MM.1S (cell line): ENCODE results near the gene PLEKHG5.

Experiments used
- DNase-seq: peaks from one replicate; pipeline ENCODE4 v3.0.0-alpha.2; 2015
- H2AFZ ChIP-seq: fragments of 300-600 bp; sonication (generic); 2 replicates; pipeline ENCODE4 v1.6.0; 2016; ENCODE audit warnings: antibody characterized with exemption, low read length
- H3F3A ChIP-seq: fragments of 300-600 bp; sonication (generic); 2 replicates; pipeline ENCODE4 v1.6.1; 2016; ENCODE audit warnings: mild to moderate bottlenecking, antibody characterized with exemption, low read length, moderate library complexity, mixed read lengths; ENCODE audit not compliant: insufficient read depth
- H3K27ac ChIP-seq: fragments of 300-600 bp; sonication (generic); 2 replicates; pipeline ENCODE4 v1.5.1; 2016; ENCODE audit warnings: mild to moderate bottlenecking, low read length
- H3K27me3 ChIP-seq: fragments of 300-600 bp; sonication (generic); replicated peaks from 2 replicates; pipeline ENCODE4 v1.6.0; 2016; ENCODE audit warnings: low read length; ENCODE audit not compliant: insufficient read depth
- H3K36me3 ChIP-seq: fragments of 300-600 bp; sonication (generic); replicated peaks from 2 replicates; pipeline ENCODE4 v1.6.1; 2016; ENCODE audit warnings: mild to moderate bottlenecking, low read length, mixed read lengths; ENCODE audit not compliant: insufficient read depth
- H3K4me1 ChIP-seq: fragments of 300-600 bp; sonication (generic); 2 replicates; pipeline ENCODE4 v1.6.1; 2016; ENCODE audit warnings: low read length, mixed read lengths
- H3K4me2 ChIP-seq: fragments of 300-600 bp; sonication (generic); 2 replicates; pipeline ENCODE4 v1.6.0; 2016; ENCODE audit warnings: low read depth, low read length
- H3K4me3 ChIP-seq: fragments of 300-600 bp; sonication (generic); 2 replicates; pipeline ENCODE4 v1.5.1; 2016; ENCODE audit warnings: low read length, mixed read lengths
- H3K79me2 ChIP-seq: fragments of 300-600 bp; sonication (generic); 2 replicates; pipeline ENCODE4 v1.6.1; 2016; ENCODE audit warnings: mixed run types, low read length, mixed read lengths
- H3K9ac ChIP-seq: fragments of 300-600 bp; sonication (generic); 2 replicates; pipeline ENCODE4 v1.6.1; 2016; ENCODE audit warnings: low read length, mixed read lengths
- H3K9me2 ChIP-seq: fragments of 300-600 bp; sonication (generic); replicated peaks from 2 replicates; pipeline ENCODE4 v1.6.1; 2016; ENCODE audit warnings: mild to moderate bottlenecking, low read length, mixed read lengths; ENCODE audit not compliant: insufficient read depth
- H3K9me3 ChIP-seq: fragments of 300-600 bp; sonication (generic); replicated peaks from 2 replicates; pipeline ENCODE4 v1.6.1; 2016; ENCODE audit warnings: mild to moderate bottlenecking, low read length, mixed read lengths; ENCODE audit not compliant: insufficient read depth
- H4K20me1 ChIP-seq: fragments of 300-600 bp; sonication (generic); 2 replicates; pipeline ENCODE4 v1.6.1; 2016; ENCODE audit warnings: mild to moderate bottlenecking, low read length, moderate library complexity, mixed read lengths; ENCODE audit not compliant: insufficient read depth
- EZH2 ChIP-seq: fragments of 300-600 bp; sonication (generic); optimal IDR thresholded peaks from 2 replicates; pipeline ENCODE3; 2017; ENCODE audit warnings: low read depth, mild to moderate bottlenecking, antibody characterized with exemption, low read length, mixed read lengths
- EZH2phosphoT487 ChIP-seq: fragments of 300-600 bp; sonication (generic); IDR thresholded peaks from 2 replicates; pipeline ENCODE4 v1.6.1; 2018; ENCODE audit warnings: antibody characterized with exemption, low read length
- TF ChIP-seq, protein P1 (sequence below): fragments of 300-600 bp; sonication (generic); IDR thresholded peaks from 2 replicates; pipeline ENCODE4 v1.5.1; 2016; ENCODE audit warnings: antibody characterized with exemption, low read length, mixed read lengths

Gene PLEKHG5

DNA sequence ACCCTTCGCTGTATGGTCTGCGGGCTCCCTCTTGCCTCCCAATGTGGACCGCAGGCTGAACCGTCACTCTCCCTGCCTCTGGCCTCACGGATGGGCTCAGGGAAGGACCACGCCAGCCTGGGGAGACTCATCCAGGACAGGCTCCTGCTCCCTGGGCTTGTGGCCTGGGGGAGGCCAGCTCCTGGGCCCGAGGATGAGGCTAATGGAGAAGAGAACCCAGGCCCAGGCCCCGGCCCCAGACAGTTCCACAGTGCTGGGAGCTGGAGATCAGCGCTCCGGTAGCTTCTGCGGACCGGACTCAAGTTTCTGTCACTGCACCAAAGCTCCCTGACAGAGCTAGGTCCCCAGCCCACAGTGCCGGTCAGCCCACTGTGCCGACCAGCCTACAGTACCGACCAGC, 13.4 kb upstream of the PLEKHG5 start:
- no peak overlapping the region for H3K9ac ChIP-seq
- TF ChIP-seq, protein P1, sequence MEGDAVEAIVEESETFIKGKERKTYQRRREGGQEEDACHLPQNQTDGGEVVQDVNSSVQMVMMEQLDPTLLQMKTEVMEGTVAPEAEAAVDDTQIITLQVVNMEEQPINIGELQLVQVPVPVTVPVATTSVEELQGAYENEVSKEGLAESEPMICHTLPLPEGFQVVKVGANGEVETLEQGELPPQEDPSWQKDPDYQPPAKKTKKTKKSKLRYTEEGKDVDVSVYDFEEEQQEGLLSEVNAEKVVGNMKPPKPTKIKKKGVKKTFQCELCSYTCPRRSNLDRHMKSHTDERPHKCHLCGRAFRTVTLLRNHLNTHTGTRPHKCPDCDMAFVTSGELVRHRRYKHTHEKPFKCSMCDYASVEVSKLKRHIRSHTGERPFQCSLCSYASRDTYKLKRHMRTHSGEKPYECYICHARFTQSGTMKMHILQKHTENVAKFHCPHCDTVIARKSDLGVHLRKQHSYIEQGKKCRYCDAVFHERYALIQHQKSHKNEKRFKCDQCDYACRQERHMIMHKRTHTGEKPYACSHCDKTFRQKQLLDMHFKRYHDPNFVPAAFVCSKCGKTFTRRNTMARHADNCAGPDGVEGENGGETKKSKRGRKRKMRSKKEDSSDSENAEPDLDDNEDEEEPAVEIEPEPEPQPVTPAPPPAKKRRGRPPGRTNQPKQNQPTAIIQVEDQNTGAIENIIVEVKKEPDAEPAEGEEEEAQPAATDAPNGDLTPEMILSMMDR = no peak
- TF ChIP-seq EZH2 (no peak), EZH2phosphoT487 (no peak)
- no peak for DNase-seq
- H3K4me3 ChIP-seq = no peak overlapping the region
- no peaks in the 10 kb centered on the region for H3K36me3 ChIP-seq
- no peak overlapping the region for H3K27ac ChIP-seq
- peaks cover 97% of the 10 kb centered on the region for H3K27me3 ChIP-seq
- H3F3A ChIP-seq = no peaks in the 10 kb centered on the region
- H4K20me1 ChIP-seq = no peaks in the 10 kb centered on the region
- no peaks in the 10 kb centered on the region for H3K9me2 ChIP-seq
- H3K9me3 ChIP-seq = no peaks in the 10 kb centered on the region
- H3K79me2 ChIP-seq = no peaks in the 10 kb centered on the region
- H3K4me1 ChIP-seq = no peaks in the 10 kb centered on the region
- H3K4me2 ChIP-seq = no peak overlapping the region
- no peak overlapping the region for H2AFZ ChIP-seq

DNA sequence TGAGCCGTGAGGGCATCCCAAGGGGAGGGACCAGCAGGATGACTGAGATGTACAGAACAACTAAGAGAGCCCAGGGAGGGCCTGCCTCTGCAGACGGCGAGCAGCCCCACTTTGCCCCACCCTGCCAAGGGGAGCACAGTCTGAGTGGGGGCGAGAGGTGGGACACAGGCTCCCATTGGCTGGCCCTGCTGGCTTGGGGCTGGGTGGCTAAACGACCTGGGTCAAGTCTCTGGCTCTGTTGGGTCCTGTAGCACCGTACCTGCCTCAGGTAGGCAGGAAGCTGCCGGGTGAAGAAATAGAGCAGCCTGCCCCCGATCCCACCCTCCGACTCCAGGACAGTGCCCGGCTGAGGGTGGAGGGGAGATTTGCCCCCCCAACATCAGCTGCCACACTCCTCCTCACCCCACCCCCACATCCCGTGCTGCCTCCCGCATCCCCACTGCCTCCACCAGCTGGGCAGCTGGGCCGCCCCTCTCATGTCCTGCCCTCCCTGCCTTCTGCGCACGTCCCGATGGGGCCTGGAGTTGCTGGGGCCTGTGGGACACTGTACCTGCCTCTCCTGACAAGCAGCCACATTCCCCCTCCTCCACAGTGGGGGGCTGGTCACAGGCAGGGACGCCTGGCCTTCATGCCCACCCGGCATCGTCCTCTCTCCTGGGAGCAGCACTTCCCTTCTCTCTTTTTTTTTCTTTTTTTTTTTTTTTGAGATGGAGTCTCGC, 12.6 kb upstream of the PLEKHG5 start:
- peaks cover 96% of the 10 kb centered on the region for H3K27me3 ChIP-seq
- no peaks in the 10 kb centered on the region for H4K20me1 ChIP-seq
- no peak overlapping the region for H3K9ac ChIP-seq
- no peak for TF ChIP-seq EZH2phosphoT487
- TF ChIP-seq, protein P1 = no peak
- TF ChIP-seq EZH2 = no peak
- no peaks in the 10 kb centered on the region for H3K79me2 ChIP-seq
- H2AFZ ChIP-seq = no peak overlapping the region
- no peak overlapping the region for H3K27ac ChIP-seq
- H3K4me1 ChIP-seq = no peaks in the 10 kb centered on the region
- DNase-seq = no peak
- no peaks in the 10 kb centered on the region for H3K9me2 ChIP-seq
- no peak overlapping the region for H3K4me2 ChIP-seq
- no peaks in the 10 kb centered on the region for H3F3A ChIP-seq
- H3K36me3 ChIP-seq = no peaks in the 10 kb centered on the region
- no peaks in the 10 kb centered on the region for H3K9me3 ChIP-seq
- H3K4me3 ChIP-seq = no peak overlapping the region

DNA sequence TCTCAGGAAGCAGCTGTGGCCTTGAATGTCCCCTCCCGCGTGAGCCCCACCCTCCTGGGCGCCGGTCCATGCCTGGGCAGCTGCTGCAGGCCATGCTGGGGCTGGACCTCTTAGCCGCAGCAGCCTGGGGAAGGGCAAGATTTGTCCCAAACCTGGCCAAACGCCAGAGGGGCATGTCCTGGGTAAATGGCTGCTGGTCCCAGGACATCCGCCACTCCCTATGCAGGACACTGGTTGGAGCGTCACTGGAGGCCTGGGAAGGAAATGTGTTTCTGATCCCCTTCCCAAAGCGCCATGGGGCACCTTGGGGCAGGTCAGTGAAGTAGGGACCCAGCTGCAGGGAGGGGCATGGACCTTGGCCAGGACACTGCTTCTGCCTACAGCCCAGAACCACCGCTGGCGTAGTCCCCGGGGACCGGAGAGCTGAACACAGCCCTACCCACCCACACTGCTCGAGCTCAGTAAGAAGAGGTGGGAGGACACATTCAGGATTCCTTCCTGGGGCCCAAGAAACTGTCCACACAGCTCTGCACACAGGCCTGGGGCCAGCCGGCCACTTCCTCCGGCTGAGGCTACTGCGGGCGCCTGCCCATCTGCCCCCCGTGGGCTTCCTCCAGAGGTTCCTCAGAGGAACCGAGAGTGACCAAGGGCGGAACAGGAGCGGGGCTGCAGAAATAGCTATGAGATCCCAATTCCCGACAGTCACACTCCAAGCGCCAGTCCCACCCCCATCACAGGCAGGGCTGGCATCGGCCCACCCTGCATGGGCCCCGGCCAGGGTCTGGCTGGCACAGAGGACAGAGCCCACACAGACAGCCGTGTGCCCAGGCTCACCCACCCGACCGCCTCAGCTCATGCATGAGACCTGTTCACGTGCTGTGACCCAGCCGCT, 10.8 kb upstream of the PLEKHG5 start:
- H3K9me3 ChIP-seq = no peaks in the 10 kb centered on the region
- no peak overlapping the region for H3K27ac ChIP-seq
- H3K4me2 ChIP-seq = no peak overlapping the region
- no peaks in the 10 kb centered on the region for H3K79me2 ChIP-seq
- no peaks in the 10 kb centered on the region for H3K9me2 ChIP-seq
- H3K36me3 ChIP-seq = no peaks in the 10 kb centered on the region
- peaks cover 93% of the 10 kb centered on the region for H3K27me3 ChIP-seq
- no peak overlapping the region for H2AFZ ChIP-seq
- H4K20me1 ChIP-seq = no peaks in the 10 kb centered on the region
- TF ChIP-seq, protein P1 = no peak
- TF ChIP-seq EZH2phosphoT487 = no peak
- no peak for TF ChIP-seq EZH2
- H3K4me3 ChIP-seq = no peak overlapping the region
- DNase-seq = no peak
- H3K4me1 ChIP-seq = no peaks in the 10 kb centered on the region
- no peak overlapping the region for H3K9ac ChIP-seq
- no peaks in the 10 kb centered on the region for H3F3A ChIP-seq
